ENCODE measurements around the gene SMIM41. TPM values are rescaled to one million over a fixed set of nuclear protein-coding genes. Genes with fewer than 3 reads are reported as not detected.

SMIM41 gene
- total and polyA plus RNA-seq, 10 of the 15 experiments (the other 5 are each of a cell fraction or from before 2014, with no cell fraction given) = not detected

DNA sequence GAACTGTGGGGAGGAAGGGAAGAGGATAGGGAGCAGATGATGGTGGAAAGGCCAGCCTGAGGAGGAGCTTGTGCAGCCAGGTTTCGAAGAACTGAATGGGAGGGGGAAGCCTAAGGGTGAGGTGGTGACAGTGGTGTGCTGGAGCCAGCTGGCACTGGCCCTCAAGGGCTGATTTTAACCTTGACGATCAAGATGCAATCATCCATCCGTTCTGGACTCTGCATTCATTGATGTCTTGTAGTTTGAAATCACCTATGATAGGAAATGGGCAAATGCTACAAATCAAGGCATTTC, 12.5 kb upstream of the SMIM41 start (continued):
- TF ChIP-seq POLR2AphosphoS5 (IDR thresholded peaks at IDR 0.05; ENCODE audit: low read length) (no peak), NR2F1 (conservative IDR thresholded peaks at IDR 0.05) (no peak), ZNF622 (IDR thresholded peaks at IDR 0.05) (no peak)

GRCh38 chr12:52069327-52070184, 9.9 kb upstream of the SMIM41 start, which contains the start of gene ATG101:
Gene ATG101, plus strand, starts transcription at chr12:52069978. Its CDS starts 3,673 bp downstream, at chr12:52073651.
- H3K9ac ChIP-seq (ENCODE audit: control insufficient read depth, insufficient read depth, low read length) = peak within 1 kb of the TSS; percentile 86
- DNase-seq (ENCODE audit: low read depth, low spot score) = peak; percentile 73
- peak within 1 kb of the TSS; percentile 98 for H2AFZ ChIP-seq (ENCODE audit: control insufficient read depth, low read depth, low read length)
- peak within 1 kb of the TSS; percentile 98 for H3K4me3 ChIP-seq
- CTCF ChIA-PET = interaction anchor here (0.8 to 15.1 kb wide), 17 partner anchors 12 to 49 kb away, joined by 3 to 208 read pairs (median 5); partner anchors contain the start of gene NR4A1
- no peaks in the 10 kb centered on the region; a peak in 2 of 4 replicates for H3K36me3 ChIP-seq (ENCODE audit: control insufficient read depth in 2 of 2, insufficient read depth in 2 of 2, low read length in 1 of 2)
- intact Hi-C loops (cut with micrococcal nuclease; ENCODE audit: unreplicated experiment) (loop anchor here (1.0 kb wide), 2 partner anchors 18 to 44 kb away; partner anchors contain the start of gene NR4A1), in situ Hi-C loops (cut with MboI) (no loop called here)
- WGBS (ENCODE audit: insufficient coverage, insufficient replicate concordance, low lambda C conversion rate, missing lambda C conversion rate) = 0% methylated on average over 55 of the region's 60 CpGs
- POLR2A ChIA-PET = interaction anchor here (0.7 to 4.3 kb wide), 11 partner anchors 9 to 49 kb away, joined by 3 to 21 read pairs (median 4); partner anchors contain the start of gene NR4A1
- ATAC-seq = peak; percentile 93
- peak within 1 kb of the TSS; percentile 97 for H3K4me2 ChIP-seq (ENCODE audit: control insufficient read depth, insufficient read depth)
- H3K9me3 ChIP-seq (replicated peaks; ENCODE audit: control insufficient read depth, insufficient read depth, low read length) = no peaks in the 10 kb centered on the region
- peak within 1 kb of the TSS; percentile 95 for H3K27ac ChIP-seq (ENCODE audit: control insufficient read depth, insufficient read depth)
- peaks cover 40% of the 10 kb centered on the region for H3K79me2 ChIP-seq (ENCODE audit: control insufficient read depth, insufficient read depth, low read length)
- FAIRE-seq = peak; percentile 91
- RAD21 ChIA-PET (ENCODE audit: unreplicated experiment) = interaction anchor here (0.7 to 5.4 kb wide), 12 partner anchors 11 to 958 kb away, joined by 3 to 35 read pairs (median 4); partner anchors contain the start of gene NR4A1
- SMC1A ChIA-PET (ENCODE audit: uncharacterized antibody, unreplicated experiment) = interaction anchor here (0.7 to 6.0 kb wide), 7 partner anchors 12 to 45 kb away, joined by 3 to 36 read pairs (median 7); no protein-coding TSS in a partner anchor
- no TSS peak for BruUV-seq (replicated peaks)
- H3K4me1 ChIP-seq (ENCODE audit: control insufficient read depth, insufficient read depth, low read length) = peaks cover 13% of the 10 kb centered on the region
- H3K27me3 ChIP-seq (replicated peaks in 1 of 2; ENCODE audit: control insufficient read depth in 2 of 2, insufficient read depth in 2 of 2, low read length in 1 of 2) = no peaks in the 10 kb centered on the region; a peak in 1 of 4 replicates
- no peaks in the 10 kb centered on the region for H4K20me1 ChIP-seq (ENCODE audit: control insufficient read depth, insufficient read depth)
- TF ChIP-seq, protein P1, sequence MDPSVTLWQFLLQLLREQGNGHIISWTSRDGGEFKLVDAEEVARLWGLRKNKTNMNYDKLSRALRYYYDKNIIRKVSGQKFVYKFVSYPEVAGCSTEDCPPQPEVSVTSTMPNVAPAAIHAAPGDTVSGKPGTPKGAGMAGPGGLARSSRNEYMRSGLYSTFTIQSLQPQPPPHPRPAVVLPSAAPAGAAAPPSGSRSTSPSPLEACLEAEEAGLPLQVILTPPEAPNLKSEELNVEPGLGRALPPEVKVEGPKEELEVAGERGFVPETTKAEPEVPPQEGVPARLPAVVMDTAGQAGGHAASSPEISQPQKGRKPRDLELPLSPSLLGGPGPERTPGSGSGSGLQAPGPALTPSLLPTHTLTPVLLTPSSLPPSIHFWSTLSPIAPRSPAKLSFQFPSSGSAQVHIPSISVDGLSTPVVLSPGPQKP (IDR thresholded peaks at IDR 0.05; ENCODE audit: low read depth, low read length) = peak; percentile 99
- no peak; a peak in 1 of 4 replicates for TF ChIP-seq ETV6 (conservative IDR thresholded peaks at IDR 0.05 in 1 of 2, IDR thresholded peaks at IDR 0.05 in 1 of 2; ENCODE audit: borderline replicate concordance in 1 of 2, low read depth in 1 of 2)
- TF ChIP-seq PAX5 (IDR thresholded peaks at IDR 0.05; ENCODE audit: borderline replicate concordance, low read depth, low read length) = 0 out of 2 replicates have a peak, but pooled peaks have one; percentile 44
- TF ChIP-seq TARDBP (IDR thresholded peaks at IDR 0.05; ENCODE audit: borderline replicate concordance) = no peak
- 0 out of 2 replicates have a peak, but pooled peaks have one; percentile 43 for TF ChIP-seq ASH2L (IDR thresholded peaks at IDR 0.05; ENCODE audit: borderline replicate concordance, low read depth)
- peak; percentile 52 to 56; a peak in 2 of 4 replicates for TF ChIP-seq EP300 (IDR thresholded peaks at IDR 0.05; ENCODE audit: borderline replicate concordance in 1 of 2, control insufficient read depth in 1 of 2, low read depth in 2 of 2, low read length in 2 of 2)
- TF ChIP-seq SIN3A (IDR thresholded peaks at IDR 0.05; ENCODE audit: low read depth, low read length) = peak; percentile 83
- peak; percentile 32; the same call in 1 of the 2 replicates for TF ChIP-seq EED (IDR thresholded peaks at IDR 0.05; ENCODE audit: low read depth)
- no peak for TF ChIP-seq BCL11A (IDR thresholded peaks at IDR 0.05; ENCODE audit: low read depth, low read length)
- peak; percentile 87; the same call in 1 of the 2 replicates for TF ChIP-seq MXI1 (IDR thresholded peaks at IDR 0.05; ENCODE audit: low read depth, low read length)
- peak; percentile 45; the same call in 1 of the 2 replicates for TF ChIP-seq RFX5 (IDR thresholded peaks at IDR 0.05; ENCODE audit: low read depth, low read length)
- TF ChIP-seq SUZ12 (IDR thresholded peaks at IDR 0.05; ENCODE audit: unreplicated experiment) = no peak
- TF ChIP-seq ATF2 (IDR thresholded peaks at IDR 0.05; ENCODE audit: low read length) = no peak
- no peak for TF ChIP-seq ZZZ3 (IDR thresholded peaks at IDR 0.05; ENCODE audit: control insufficient read depth, insufficient read length, low read depth)
- no peak for TF ChIP-seq WRNIP1 (IDR thresholded peaks at IDR 0.05; ENCODE audit: borderline replicate concordance, low read depth, low read length)
- TF ChIP-seq MEF2B (IDR thresholded peaks at IDR 0.05; ENCODE audit: partially characterized antibody, poor library complexity, severe bottlenecking) = peak; percentile 69
- no peak for TF ChIP-seq SMAD1 (IDR thresholded peaks at IDR 0.05; ENCODE audit: low read depth, partially characterized antibody)
